GM23338 (cell line): ENCODE data around the gene GATA5. TPM values are rescaled to one million over a fixed set of nuclear protein-coding genes. Genes with fewer than 3 reads are reported as not detected.

ENCODE experiments used
- ATAC-seq: fragments of 200-7000 bp; cut with Tn5 transposase; 3 replicates; pipeline ENCODE4 v1.9.1; 2020
- DNase-seq: peaks from one replicate; pipeline ENCODE4 v3.0.0-alpha.2; 2015; ENCODE audit warnings: low spot score
- H2AFZ ChIP-seq: fragments of 200-600 bp; sonication (generic); 2 replicates; pipeline ENCODE4 v1.8.0; 2016; ENCODE audit warnings: antibody characterized with exemption, mild to moderate bottlenecking, moderate library complexity
- H3F3A ChIP-seq: fragments of 200-600 bp; sonication (generic); replicated peaks from 2 replicates; pipeline ENCODE4 v1.8.0; 2017; ENCODE audit warnings: antibody characterized with exemption, mixed run types, low read depth
- H3K27ac ChIP-seq: fragments of 200-600 bp; sonication (generic); 2 replicates; pipeline ENCODE4 v1.6.1; 2016; ENCODE audit warnings: low read depth
- H3K27me3 ChIP-seq: fragments of 200-600 bp; sonication (generic); 2 replicates; pipeline ENCODE4 v1.8.0; 2016; ENCODE audit warnings: mild to moderate bottlenecking, mixed run types, moderate library complexity; ENCODE audit not compliant: insufficient read depth
- H3K36me3 ChIP-seq: fragments of 200-600 bp; sonication (generic); 2 replicates; pipeline ENCODE4 v1.8.0; 2016; ENCODE audit warnings: mild to moderate bottlenecking; ENCODE audit not compliant: insufficient read depth
- H3K4me1 ChIP-seq: fragments of 200-600 bp; sonication (generic); 2 replicates; pipeline ENCODE4 v1.8.0; 2016; ENCODE audit warnings: mild to moderate bottlenecking, moderate library complexity; ENCODE audit not compliant: insufficient read depth
- H3K4me2 ChIP-seq: fragments of 200-600 bp; sonication (generic); 2 replicates; pipeline ENCODE4 v1.7.1; 2017; ENCODE audit warnings: mixed run types
- H3K4me3 ChIP-seq: fragments of 200-600 bp; sonication (generic); 2 replicates; pipeline ENCODE4 v1.6.1; 2016; ENCODE audit warnings: mixed run types
- H3K79me2 ChIP-seq: fragments of 200-600 bp; sonication (generic); replicated peaks from 2 replicates; pipeline ENCODE4 v1.8.0; 2017; ENCODE audit warnings: mild to moderate bottlenecking; ENCODE audit not compliant: insufficient read depth
- H3K9me2 ChIP-seq: fragments of 200-600 bp; sonication (generic); 2 replicates; pipeline ENCODE4 v1.8.0; 2017; ENCODE audit not compliant: insufficient read depth
- H4K20me1 ChIP-seq: fragments of 200-600 bp; sonication (generic); replicated peaks from 2 replicates; pipeline ENCODE4 v1.8.0; 2017; ENCODE audit warnings: mild to moderate bottlenecking; ENCODE audit not compliant: insufficient read depth
- H3K27ac Mint-ChIP-seq: 2 replicates; pipeline ENCODE4 v1.8.0; 2020; ENCODE audit warnings: inconsistent platforms, mild to moderate bottlenecking, moderate library complexity, mixed read lengths
- H3K27me3 Mint-ChIP-seq: 3 replicates; pipeline ENCODE4 v1.8.0; 2022; ENCODE audit warnings: low read depth, mild to moderate bottlenecking, moderate library complexity, mixed read lengths, inconsistent platforms; ENCODE audit not compliant: insufficient read depth, poor library complexity
- H3K36me3 Mint-ChIP-seq: 3 replicates; pipeline ENCODE4 v1.8.0; 2021; ENCODE audit warnings: low read depth, mild to moderate bottlenecking, inconsistent platforms, moderate library complexity, mixed read lengths
- H3K4me1 Mint-ChIP-seq: 3 replicates; pipeline ENCODE4 v1.8.0; 2020; ENCODE audit warnings: mild to moderate bottlenecking, inconsistent platforms, mixed read lengths
- H3K4me3 Mint-ChIP-seq: 3 replicates; pipeline ENCODE4 v1.8.0; 2021; ENCODE audit warnings: moderate library complexity, mild to moderate bottlenecking, inconsistent platforms, mixed read lengths
- H3K9me3 Mint-ChIP-seq: 3 replicates; pipeline ENCODE4 v1.8.0; 2020; ENCODE audit warnings: moderate library complexity, mild to moderate bottlenecking, inconsistent platforms, mixed read lengths
- CREB1 ChIP-seq: fragments of 250-450 bp; sonication (Bioruptor Pico); IDR thresholded peaks from 2 replicates; pipeline ENCODE4 v1.5.0; 2020; ENCODE audit warnings: low read depth, mild to moderate bottlenecking, moderate library complexity
- CTCF ChIP-seq, 2 experiments: fragments of 200-600 bp in 1 of 2; sonication (generic) in 1 of 2; conservative IDR thresholded peaks; 2 replicates each; pipeline versions ENCODE4 v1.5.1 to v1.6.1; 2016 to 2017; ENCODE audit warnings: antibody characterized with exemption in 2 of 2, low read depth in 2 of 2, mild to moderate bottlenecking in 2 of 2, moderate library complexity in 1 of 2
- ETS1 ChIP-seq: IDR thresholded peaks from 2 replicates; pipeline ENCODE4 v1.6.1; 2016; ENCODE audit warnings: antibody characterized with exemption
- EZH2 ChIP-seq: fragments of 200-600 bp; sonication (generic); IDR thresholded peaks from one replicate; pipeline ENCODE4 v1.8.0; 2017; ENCODE audit warnings: antibody characterized with exemption, mild to moderate bottlenecking, low read depth; ENCODE audit not compliant: unreplicated experiment
- EZH2phosphoT487 ChIP-seq: fragments of 200-600 bp; sonication (generic); IDR thresholded peaks from one replicate; pipeline ENCODE4 v1.8.1; 2018; ENCODE audit warnings: antibody characterized with exemption; ENCODE audit not compliant: unreplicated experiment
- JUNB ChIP-seq: IDR thresholded peaks from one replicate; pipeline ENCODE4 v1.6.1; 2016; ENCODE audit warnings: antibody characterized with exemption; ENCODE audit not compliant: unreplicated experiment
- NANOG ChIP-seq: IDR thresholded peaks from 2 replicates; pipeline ENCODE4 v1.6.1; 2016; ENCODE audit warnings: antibody characterized with exemption, borderline replicate concordance
- POLR2AphosphoS5 ChIP-seq: IDR thresholded peaks from 2 replicates; pipeline ENCODE4 v1.6.1; 2016; ENCODE audit warnings: antibody characterized with exemption, low read depth
- REST ChIP-seq: IDR thresholded peaks from one replicate; pipeline ENCODE4 v1.6.1; 2018; ENCODE audit warnings: antibody characterized with exemption; ENCODE audit not compliant: unreplicated experiment
- STAT1 ChIP-seq: IDR thresholded peaks from one replicate; pipeline ENCODE4 v1.6.1; 2016; ENCODE audit warnings: antibody characterized with exemption; ENCODE audit not compliant: unreplicated experiment
- ZNF114 ChIP-seq: fragments of 250-450 bp; sonication (Bioruptor Pico); IDR thresholded peaks from 2 replicates; pipeline ENCODE4 v1.5.0; 2020; ENCODE audit warnings: mild to moderate bottlenecking, moderate library complexity
- ZNF331 ChIP-seq: fragments of 250-450 bp; sonication (Bioruptor Pico); IDR thresholded peaks from 2 replicates; pipeline ENCODE4 v1.5.0; 2020; ENCODE audit warnings: low read depth, mild to moderate bottlenecking, moderate library complexity
- ZNF462 ChIP-seq: fragments of 250-450 bp; sonication (Bioruptor Pico); IDR thresholded peaks from 2 replicates; pipeline ENCODE4 v1.5.0; 2020; ENCODE audit warnings: mild to moderate bottlenecking, moderate library complexity
- polyA plus RNA-seq: library from polyadenylated mRNA; unstranded; fragments of >200 nt; fragmentation: Nextera tagmentation; extraction: Ambion mirVana; gene quantifications from 2 replicates; pipeline ENCODE4 v1.2.1, GENCODE V29; 2016
- total RNA-seq: library from RNA; depleted of rRNA; stranded (reverse); fragments of >200 nt; shearing (Covaris generic); gene quantifications from 2 replicates; pipeline ENCODE4 v1.2.3, GENCODE V29; 2014

Gene GATA5
- total and polyA plus RNA-seq, 2 experiments from 2014 or later, result 0.60 to 0.73 TPM

GRCh38 chr20:62493886-62494285, 18.1 kb upstream of the GATA5 start:
- Histone ChIP-seq H3K4me1 (peaks cover 5% of the 10 kb centered on the region; the same call in 1 of the 2 replicates), H2AFZ (no peak overlapping the region), H3K27me3 (no peaks in the 10 kb centered on the region), H4K20me1 (no peaks in the 10 kb centered on the region), H3K36me3 (no peaks in the 10 kb centered on the region), H3F3A (no peaks in the 10 kb centered on the region), H3K79me2 (no peaks in the 10 kb centered on the region), H3K4me2 (no peak overlapping the region), H3K27ac (no peak overlapping the region), H3K4me3 (no peak overlapping the region), H3K9me2 (no peaks in the 10 kb centered on the region)
- TF ChIP-seq ZNF331 (CRISPR knock-in tag), result no peak
- no peak for TF ChIP-seq CREB1 (CRISPR knock-in tag)
- no peak for TF ChIP-seq POLR2AphosphoS5
- no peak for TF ChIP-seq JUNB
- TF ChIP-seq STAT1, result no peak
- no peak for TF ChIP-seq REST
- no peak for TF ChIP-seq ZNF114
- no peak for TF ChIP-seq ETS1
- no peak for TF ChIP-seq ZNF462 (CRISPR knock-in tag)
- no peak for TF ChIP-seq NANOG
- no peak for TF ChIP-seq EZH2phosphoT487
- no peak for TF ChIP-seq CTCF (conservative IDR thresholded peaks at IDR 0.05; ENCODE audit: low read depth in 2 of 2)
- no peak for TF ChIP-seq EZH2
- Mint-ChIP-seq H3K27ac (no peak overlapping the region), H3K36me3 (no peaks in the 10 kb centered on the region), H3K9me3 (peaks cover 2% of the 10 kb centered on the region; the same call in 1 of the 3 replicates), H3K4me3 (no peak overlapping the region), H3K27me3 (peaks cover 9% of the 10 kb centered on the region), H3K4me1 (peaks cover 4% of the 10 kb centered on the region; the same call in 2 of the 3 replicates)
- ATAC-seq (no peak), DNase-seq (no peak)
